MM.1S (cell line): ENCODE data around the gene KRT5.

Experiments used
- CTCF ChIP-seq: fragments of 300-600 bp; sonication (generic); IDR thresholded peaks from 2 replicates; pipeline ENCODE4 v1.5.1; 2016; ENCODE audit warnings: antibody characterized with exemption, low read length, mixed read lengths
- EZH2 ChIP-seq: fragments of 300-600 bp; sonication (generic); optimal IDR thresholded peaks from 2 replicates; pipeline ENCODE3; 2017; ENCODE audit warnings: low read depth, mild to moderate bottlenecking, antibody characterized with exemption, low read length, mixed read lengths
- EZH2phosphoT487 ChIP-seq: fragments of 300-600 bp; sonication (generic); IDR thresholded peaks from 2 replicates; pipeline ENCODE4 v1.6.1; 2018; ENCODE audit warnings: antibody characterized with exemption, low read length

- TF ChIP-seq CTCF (no peak), EZH2 (no peak), EZH2phosphoT487 (no peak)
These were observed 50.3 kb downstream of the KRT5 start for GRCh38 chr12:52469853-52470252.
